A549 (cell line): ENCODE results near the gene ZFAND6. TPM values are rescaled to one million over a fixed set of nuclear protein-coding genes. Genes with fewer than 3 reads are reported as not detected.

ENCODE experiments used
- ATAC-seq, 2 experiments: fragments of 200-7000 bp in 1 of 2; fragments of >200 bp in 1 of 2; cut with Nextera tagmentation in 1 of 2; cut with Tn5 transposase in 1 of 2; 3 replicates each; pipeline versions ENCODE4 v1.8.0 to v1.9.1; 2018 to 2020; ENCODE audit warnings: mild to moderate bottlenecking in 1 of 2, moderate library complexity in 1 of 2
- CTCF ChIA-PET: fragments of 300-600 bp; sonication (Branson Sonifier 250); formaldehyde crosslinking; extraction: SDS; loops from one replicate; lab custom pipeline; 2021; ENCODE audit warnings: antibody characterized with exemption, inconsistent platforms; lab: Yijun Ruan, JAX
- POLR2A ChIA-PET: fragments of 350-600 bp; formaldehyde crosslinking; extraction: SDS; loops from one replicate; lab custom pipeline; 2021; ENCODE audit warnings: antibody characterized with exemption, inconsistent platforms; lab: Yijun Ruan, JAX
- DNase-seq, 2 experiments: peaks; one replicate each; pipeline versions ENCODE4 v3.0.0 to v3.0.0-alpha.2; 2011 to 2016; ENCODE audit warnings: low read depth in 1 of 2, low spot score in 1 of 2
- FAIRE-seq: peaks from 2 replicates; lab custom pipeline; 2011; peaks lifted over from hg19 to GRCh38; lab: Jason Lieb, UNC
- H3K27ac ChIP-seq, 2 experiments: fragments of >200 bp; sonication (Bioruptor Twin); formaldehyde crosslinking; 3 replicates each; pipeline ENCODE4 v1.5.1; 2016 to 2017
- H3K4me1 ChIP-seq: fragments of >200 bp; sonication (Bioruptor Twin); formaldehyde crosslinking; 3 replicates; pipeline ENCODE4 v1.6.1; 2016
- H3K4me2 ChIP-seq: fragments of >200 bp; sonication (Bioruptor Twin); formaldehyde crosslinking; 3 replicates; pipeline ENCODE4 v1.6.1; 2016
- H3K4me3 ChIP-seq: fragments of >200 bp; sonication (Bioruptor Twin); formaldehyde crosslinking; 3 replicates; pipeline ENCODE4 v1.5.1; 2016
- H3K9me3 ChIP-seq: fragments of >200 bp; sonication (Bioruptor Twin); formaldehyde crosslinking; 3 replicates; pipeline ENCODE4 v1.6.1; 2016
- BHLHE40 ChIP-seq: IDR thresholded peaks from 2 replicates; pipeline ENCODE4 v1.6.1; 2012; ENCODE audit warnings: low read depth, low read length, inconsistent platforms
- CHD4 ChIP-seq: fragments of 200-600 bp; sonication (generic); IDR thresholded peaks from 2 replicates; pipeline ENCODE4 v1.6.1; 2016; ENCODE audit warnings: antibody characterized with exemption, mild to moderate bottlenecking, borderline replicate concordance
- FOSB ChIP-seq: fragments of 250-450 bp; sonication (Bioruptor Pico); IDR thresholded peaks from 2 replicates; pipeline ENCODE4 v1.5.0; 2020; ENCODE audit warnings: mild to moderate bottlenecking, moderate library complexity
- FOSL2 ChIP-seq, 2 experiments: fragments of 450-650 bp in 1 of 2; fragments of >200 bp in 1 of 2; sonication (Bioruptor Twin) in 1 of 2; formaldehyde crosslinking; IDR thresholded peaks; 2 replicates each; pipeline versions ENCODE4 v1.5.0 to v1.6.1; 2016 to 2020; ENCODE audit warnings: mild to moderate bottlenecking in 1 of 2, moderate library complexity in 1 of 2
- HDAC2 ChIP-seq: fragments of 200-600 bp; sonication (generic); IDR thresholded peaks from 2 replicates; pipeline ENCODE4 v1.6.1; 2016
- HEYL ChIP-seq: fragments of 250-450 bp; sonication (Bioruptor Pico); IDR thresholded peaks from 2 replicates; pipeline ENCODE4 v1.8.0; 2021; ENCODE audit warnings: mild to moderate bottlenecking, moderate library complexity
- JUNB ChIP-seq: fragments of >200 bp; sonication (Bioruptor Twin); formaldehyde crosslinking; IDR thresholded peaks from 2 replicates; pipeline ENCODE4 v1.6.1; 2016
- KDM1A ChIP-seq: fragments of 200-600 bp; sonication (generic); IDR thresholded peaks from 2 replicates; pipeline ENCODE4 v1.6.1; 2016; ENCODE audit warnings: low read depth, mild to moderate bottlenecking
- KDM5A ChIP-seq: fragments of 200-600 bp; sonication (generic); IDR thresholded peaks from 2 replicates; pipeline ENCODE4 v1.6.1; 2016; ENCODE audit warnings: antibody characterized with exemption, mild to moderate bottlenecking
- MAZ ChIP-seq: fragments of 150-350 bp; IDR thresholded peaks from 2 replicates; pipeline ENCODE4 v1.6.1; 2014; ENCODE audit warnings: antibody characterized with exemption, low read depth, low read length, borderline replicate concordance
- NPAS2 ChIP-seq: fragments of 250-450 bp; sonication (Bioruptor Pico); IDR thresholded peaks from 2 replicates; pipeline ENCODE4 v1.8.0; 2022; ENCODE audit warnings: mild to moderate bottlenecking, moderate library complexity, borderline replicate concordance
- POLR2AphosphoS2 ChIP-seq: conservative IDR thresholded peaks from 2 replicates; pipeline ENCODE4 v1.6.1; 2012; ENCODE audit warnings: low read length, improper control_type of control experiment, inconsistent platforms
- RNF2 ChIP-seq: fragments of 200-600 bp; sonication (generic); IDR thresholded peaks from 2 replicates; pipeline ENCODE4 v1.6.1; 2016; ENCODE audit warnings: low read depth, mild to moderate bottlenecking, antibody characterized with exemption, moderate library complexity, borderline replicate concordance
- SMC3 ChIP-seq: fragments of >200 bp; sonication (Bioruptor Twin); formaldehyde crosslinking; IDR thresholded peaks from 3 replicates; pipeline ENCODE4 v1.6.1; 2018; ENCODE audit warnings: inconsistent platforms
- SREBF2 ChIP-seq: fragments of 450-650 bp; IDR thresholded peaks from 2 replicates; pipeline ENCODE4 v1.6.1; 2014; ENCODE audit warnings: mild to moderate bottlenecking, moderate library complexity
- TP53 ChIP-seq: fragments of 250-450 bp; sonication (Bioruptor Pico); IDR thresholded peaks from 2 replicates; pipeline ENCODE4 v1.5.0; 2021; ENCODE audit warnings: mild to moderate bottlenecking, moderate library complexity
- WGBS: methylation state at CpG from one replicate; pipeline ENCODE4 v1.1.6; 2017; ENCODE audit errors: missing lambda C conversion rate; 5-methylcytosine and 5-hydroxymethylcytosine counted together
- polyA plus RNA-seq, 4 experiments: library from polyadenylated mRNA; depleted of rRNA in 3 of 4; stranded (reverse); fragments of >200 nt; fragmentation: RNase III in 1 of 4; extraction: RNeasy Plus Mini Kit Qiagen cat#74134 plus additional on column Dnase treatment in 1 of 4; gene quantifications; 2 replicates in 3 of 4; 3 replicates in 1 of 4; pipeline ENCODE4 v1.2.3, GENCODE V29; 2011 to 2017
- TF ChIP-seq, protein P1 (sequence below): fragments of 150-350 bp; IDR thresholded peaks from 2 replicates; pipeline ENCODE4 v1.6.1; 2014; ENCODE audit warnings: low read depth, mild to moderate bottlenecking, low read length
- TF ChIP-seq, protein P2 (sequence below): IDR thresholded peaks from 2 replicates; pipeline ENCODE4 v1.6.1; 2012; ENCODE audit warnings: low read depth, borderline replicate concordance
- TF ChIP-seq, protein P3 (sequence below): IDR thresholded peaks from 2 replicates; pipeline ENCODE4 v1.6.1; 2012
- TF ChIP-seq, protein P4 (sequence below): fragments of 250-450 bp; sonication (Bioruptor Pico); IDR thresholded peaks from 2 replicates; pipeline ENCODE4 v1.5.0; 2021; ENCODE audit warnings: mild to moderate bottlenecking, moderate library complexity, borderline replicate concordance
- TF ChIP-seq, protein P5 (sequence below): fragments of 250-450 bp; sonication (Bioruptor Pico); IDR thresholded peaks from 2 replicates; pipeline ENCODE4 v1.5.0; 2020; ENCODE audit warnings: low read depth, mild to moderate bottlenecking, moderate library complexity

The ZFAND6 gene
- polyA plus RNA-seq, 2 of the 4 experiments (the other 2 are of a cell fraction) = 152 to 307 TPM

DNA sequence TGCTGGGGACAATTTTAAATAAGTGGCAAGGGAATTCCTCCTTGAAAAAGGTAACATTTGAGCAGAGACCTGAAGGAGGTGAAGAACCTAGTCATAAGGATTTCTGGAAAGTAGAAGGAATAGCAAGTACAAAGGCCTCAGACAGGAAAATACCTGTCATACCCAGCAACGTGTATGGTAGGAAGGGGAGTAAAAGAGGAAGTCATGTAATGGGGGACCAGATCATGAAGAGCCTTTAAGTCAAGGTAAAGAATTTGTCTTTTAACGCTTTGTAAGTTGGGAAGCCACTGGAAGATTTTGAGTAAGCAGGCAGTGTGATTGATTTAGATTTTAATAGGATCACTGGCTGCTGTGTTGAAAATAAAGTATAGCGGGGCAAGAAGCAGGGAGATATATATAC is 49.9 kb downstream of the ZFAND6 start:
- 89% methylated on average over 3 of the region's 3 CpGs for WGBS
- H3K27ac ChIP-seq = no peak overlapping the region
- DNase-seq (no peak), ATAC-seq (no peak)
- no peaks in the 10 kb centered on the region for H3K9me3 ChIP-seq
- H3K4me2 ChIP-seq = no peak overlapping the region
- POLR2A ChIA-PET = no interaction called here
- CTCF ChIA-PET = no interaction called here
- no peak overlapping the region for H3K4me3 ChIP-seq
- H3K4me1 ChIP-seq = peaks cover 29% of the 10 kb centered on the region
- TF ChIP-seq RNF2 (no peak), NPAS2 (no peak), POLR2AphosphoS2 (no peak), TP53 (no peak), HDAC2 (no peak), FOSB (CRISPR knock-in tag) (no peak)
- TF ChIP-seq, protein P1, sequence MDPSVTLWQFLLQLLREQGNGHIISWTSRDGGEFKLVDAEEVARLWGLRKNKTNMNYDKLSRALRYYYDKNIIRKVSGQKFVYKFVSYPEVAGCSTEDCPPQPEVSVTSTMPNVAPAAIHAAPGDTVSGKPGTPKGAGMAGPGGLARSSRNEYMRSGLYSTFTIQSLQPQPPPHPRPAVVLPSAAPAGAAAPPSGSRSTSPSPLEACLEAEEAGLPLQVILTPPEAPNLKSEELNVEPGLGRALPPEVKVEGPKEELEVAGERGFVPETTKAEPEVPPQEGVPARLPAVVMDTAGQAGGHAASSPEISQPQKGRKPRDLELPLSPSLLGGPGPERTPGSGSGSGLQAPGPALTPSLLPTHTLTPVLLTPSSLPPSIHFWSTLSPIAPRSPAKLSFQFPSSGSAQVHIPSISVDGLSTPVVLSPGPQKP = no peak
- TF ChIP-seq, protein P2, sequence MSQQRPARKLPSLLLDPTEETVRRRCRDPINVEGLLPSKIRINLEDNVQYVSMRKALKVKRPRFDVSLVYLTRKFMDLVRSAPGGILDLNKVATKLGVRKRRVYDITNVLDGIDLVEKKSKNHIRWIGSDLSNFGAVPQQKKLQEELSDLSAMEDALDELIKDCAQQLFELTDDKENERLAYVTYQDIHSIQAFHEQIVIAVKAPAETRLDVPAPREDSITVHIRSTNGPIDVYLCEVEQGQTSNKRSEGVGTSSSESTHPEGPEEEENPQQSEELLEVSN = no peak
- TF ChIP-seq, all 56 proteins: peak for 0
- FAIRE-seq = no peak

DNA sequence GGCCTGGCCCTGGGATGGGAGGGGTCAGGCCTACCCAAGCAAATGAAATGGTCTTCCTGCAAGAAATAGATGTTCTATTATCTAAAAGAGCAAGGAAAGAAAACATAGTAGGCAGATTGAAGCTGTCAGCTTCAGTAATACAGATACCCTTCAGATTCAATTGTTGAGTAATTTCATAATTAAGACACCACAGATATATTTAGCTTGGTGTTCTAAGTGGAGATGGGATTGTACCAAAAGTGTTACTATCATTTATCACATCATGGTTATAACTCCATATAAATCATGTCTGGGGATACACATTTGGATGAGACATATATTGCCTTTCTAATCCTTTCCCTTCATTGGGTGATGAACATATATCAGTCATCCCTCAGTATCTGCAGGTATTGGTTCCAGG is 51.4 kb downstream of the ZFAND6 start:
- Histone ChIP-seq H3K4me1 (peaks cover 14% of the 10 kb centered on the region), H3K27ac (no peak overlapping the region), H3K4me2 (no peak overlapping the region), H3K4me3 (no peak overlapping the region), H3K9me3 (no peaks in the 10 kb centered on the region)
- DNase-seq = no peak
- FAIRE-seq = no peak
- ChIA-PET CTCF (no interaction called here), POLR2A (no interaction called here)
- ATAC-seq = no peak
- no peak for TF ChIP-seq HEYL (CRISPR knock-in tag)
- TF ChIP-seq, protein P1 = no peak
- TF ChIP-seq KDM5A = no peak
- TF ChIP-seq KDM1A = no peak
- TF ChIP-seq, protein P3, sequence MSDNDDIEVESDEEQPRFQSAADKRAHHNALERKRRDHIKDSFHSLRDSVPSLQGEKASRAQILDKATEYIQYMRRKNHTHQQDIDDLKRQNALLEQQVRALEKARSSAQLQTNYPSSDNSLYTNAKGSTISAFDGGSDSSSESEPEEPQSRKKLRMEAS = no peak
- no peak for TF ChIP-seq FOSL2 (IDR thresholded peaks at IDR 0.05)
- no peak for TF ChIP-seq FOSL2 (CRISPR knock-in tag; IDR thresholded peaks at IDR 0.05)
- no peak for TF ChIP-seq BHLHE40
- TF ChIP-seq JUNB = no peak
- no peak for TF ChIP-seq MAZ
- TF ChIP-seq FOSB (CRISPR knock-in tag) = no peak
- TF ChIP-seq CHD4 = no peak
- no peak for TF ChIP-seq SREBF2
- no peak for TF ChIP-seq SMC3
- TF ChIP-seq, protein P4, sequence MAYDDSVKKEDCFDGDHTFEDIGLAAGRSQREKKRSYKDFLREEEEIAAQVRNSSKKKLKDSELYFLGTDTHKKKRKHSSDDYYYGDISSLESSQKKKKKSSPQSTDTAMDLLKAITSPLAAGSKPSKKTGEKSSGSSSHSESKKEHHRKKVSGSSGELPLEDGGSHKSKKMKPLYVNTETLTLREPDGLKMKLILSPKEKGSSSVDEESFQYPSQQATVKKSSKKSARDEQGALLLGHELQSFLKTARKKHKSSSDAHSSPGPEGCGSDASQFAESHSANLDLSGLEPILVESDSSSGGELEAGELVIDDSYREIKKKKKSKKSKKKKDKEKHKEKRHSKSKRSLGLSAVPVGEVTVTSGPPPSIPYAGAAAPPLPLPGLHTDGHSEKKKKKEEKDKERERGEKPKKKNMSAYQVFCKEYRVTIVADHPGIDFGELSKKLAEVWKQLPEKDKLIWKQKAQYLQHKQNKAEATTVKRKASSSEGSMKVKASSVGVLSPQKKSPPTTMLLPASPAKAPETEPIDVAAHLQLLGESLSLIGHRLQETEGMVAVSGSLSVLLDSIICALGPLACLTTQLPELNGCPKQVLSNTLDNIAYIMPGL = no peak
- TF ChIP-seq, protein P5, sequence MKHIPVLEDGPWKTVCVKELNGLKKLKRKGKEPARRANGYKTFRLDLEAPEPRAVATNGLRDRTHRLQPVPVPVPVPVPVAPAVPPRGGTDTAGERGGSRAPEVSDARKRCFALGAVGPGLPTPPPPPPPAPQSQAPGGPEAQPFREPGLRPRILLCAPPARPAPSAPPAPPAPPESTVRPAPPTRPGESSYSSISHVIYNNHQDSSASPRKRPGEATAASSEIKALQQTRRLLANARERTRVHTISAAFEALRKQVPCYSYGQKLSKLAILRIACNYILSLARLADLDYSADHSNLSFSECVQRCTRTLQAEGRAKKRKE (CRISPR knock-in tag) = no peak
